ENCODE data around the gene SPTA1.

SPTA1 gene

GRCh38 chr1:158564608-158565007, 121.9 kb downstream of the SPTA1 start:
- DNase-seq = no peak

- no peak for DNase-seq
These were observed 122.7 kb downstream of the SPTA1 start for GRCh38 chr1:158563853-158564252.
